GM20431 (cell line): Measurements from ENCODE around the gene MAGEA6.
"Not testable (repeated sequence)": the region's sequence is repeated elsewhere in the genome, so short reads cannot be mapped to it uniquely, and the experiment has no call there.

Experiments used
- in situ Hi-C: fragments of 300-500 bp; cut with MseI, MboI; formaldehyde crosslinking; loops from one replicate; pipeline ENCODE4 v1.15.0; 2020; ENCODE audit warnings: low sequenced_read_pairs; ENCODE audit not compliant: unreplicated experiment

MAGEA6 gene, protein sequence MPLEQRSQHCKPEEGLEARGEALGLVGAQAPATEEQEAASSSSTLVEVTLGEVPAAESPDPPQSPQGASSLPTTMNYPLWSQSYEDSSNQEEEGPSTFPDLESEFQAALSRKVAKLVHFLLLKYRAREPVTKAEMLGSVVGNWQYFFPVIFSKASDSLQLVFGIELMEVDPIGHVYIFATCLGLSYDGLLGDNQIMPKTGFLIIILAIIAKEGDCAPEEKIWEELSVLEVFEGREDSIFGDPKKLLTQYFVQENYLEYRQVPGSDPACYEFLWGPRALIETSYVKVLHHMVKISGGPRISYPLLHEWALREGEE

GRCh38 chrX:152769549-152770289, at the start of gene MAGEA6:
Gene MAGEA6, minus strand, starts transcription at chrX:152769689. Its CDS starts 2,039 bp downstream, at chrX:152767650.
- in situ Hi-C loops = not testable (repeated sequence)

- in situ Hi-C loops = loop anchor here (25.0 kb wide), 2 partner anchors 182 to 1082 kb away; partner anchors contain the start of genes CNGA2 and GABRQ
Measured at GRCh38 chrX:152819266-152819665, 49.8 kb upstream of the MAGEA6 start.

DNA sequence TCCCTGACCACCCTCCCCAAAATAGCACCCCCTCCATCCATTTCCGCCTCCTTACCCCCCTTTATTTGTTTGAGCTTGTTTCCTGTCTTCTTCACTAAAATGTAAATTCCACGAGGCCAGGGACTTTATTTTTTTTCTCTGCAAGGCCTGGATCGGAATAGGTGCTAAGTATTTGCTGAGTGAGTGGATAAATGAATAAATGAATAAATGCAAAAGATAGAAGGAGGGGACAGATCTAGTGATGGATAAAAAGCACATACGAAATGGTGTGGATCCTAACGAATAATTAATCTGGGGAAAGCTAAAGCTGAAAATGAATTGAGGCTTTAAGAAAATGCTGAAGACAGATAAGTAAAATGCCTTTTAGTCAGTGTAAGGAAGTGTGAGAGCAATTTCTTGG, 48.9 kb upstream of the MAGEA6 start:
- in situ Hi-C loops = loop anchor here (25.0 kb wide), 2 partner anchors 181 to 1081 kb away; partner anchors contain the start of genes CNGA2 and GABRQ

GRCh38 chrX:152817078-152817764, 47.7 kb upstream of the MAGEA6 start:
- in situ Hi-C loops = loop anchor here (25.0 kb wide), 2 partner anchors 180 to 1080 kb away; partner anchors contain the start of genes CNGA2 and GABRQ

GRCh38 chrX:152814048-152814447, 44.6 kb upstream of the MAGEA6 start:
- in situ Hi-C loops = loop anchor here (25.0 kb wide), 2 partner anchors 177 to 1077 kb away; partner anchors contain the start of genes CNGA2 and GABRQ

DNA sequence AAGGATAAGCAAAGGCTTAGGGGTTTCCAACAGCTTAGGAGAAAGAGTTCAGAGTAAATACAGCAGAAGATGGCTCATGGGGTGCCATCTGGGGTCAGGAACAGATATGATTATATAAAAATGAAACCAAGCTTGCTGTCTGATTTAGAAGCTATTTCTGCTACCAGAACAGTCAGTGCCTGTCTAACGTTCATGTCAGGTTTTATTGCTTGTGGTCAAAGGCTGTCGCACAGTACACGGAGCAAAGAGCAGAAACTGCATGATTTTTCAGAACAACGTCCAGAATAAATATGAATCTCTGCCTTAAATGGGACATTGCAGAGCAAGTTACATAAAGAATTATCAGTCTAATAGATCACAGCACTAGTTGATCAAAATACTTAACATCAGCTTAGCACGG, 43.7 kb upstream of the MAGEA6 start:
- in situ Hi-C loops = loop anchor here (25.0 kb wide), 2 partner anchors 176 to 1076 kb away; partner anchors contain the start of genes CNGA2 and GABRQ

DNA sequence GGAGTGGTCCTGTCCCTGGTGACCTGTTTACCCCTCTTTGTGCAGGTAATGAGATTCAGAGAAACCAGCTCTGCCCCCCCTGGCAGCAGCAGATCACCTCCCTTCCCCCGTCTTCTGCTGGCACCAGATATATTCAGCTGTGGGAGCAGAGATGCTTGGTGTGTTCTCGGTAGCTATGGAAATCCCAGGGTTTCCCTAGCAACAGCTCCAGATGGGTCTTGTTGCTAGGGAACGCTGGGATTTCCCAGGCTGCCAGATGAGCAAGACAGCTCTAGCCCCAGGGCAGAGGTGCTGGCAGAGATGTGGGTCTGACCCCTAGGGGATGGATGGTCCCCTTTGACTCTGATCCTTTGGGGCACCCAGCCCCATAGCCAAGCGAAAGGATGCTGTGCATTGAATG, 40.9 kb upstream of the MAGEA6 start:
- in situ Hi-C loops = loop anchor here (25.0 kb wide), 2 partner anchors 173 to 1073 kb away; partner anchors contain the start of genes CNGA2 and GABRQ

DNA sequence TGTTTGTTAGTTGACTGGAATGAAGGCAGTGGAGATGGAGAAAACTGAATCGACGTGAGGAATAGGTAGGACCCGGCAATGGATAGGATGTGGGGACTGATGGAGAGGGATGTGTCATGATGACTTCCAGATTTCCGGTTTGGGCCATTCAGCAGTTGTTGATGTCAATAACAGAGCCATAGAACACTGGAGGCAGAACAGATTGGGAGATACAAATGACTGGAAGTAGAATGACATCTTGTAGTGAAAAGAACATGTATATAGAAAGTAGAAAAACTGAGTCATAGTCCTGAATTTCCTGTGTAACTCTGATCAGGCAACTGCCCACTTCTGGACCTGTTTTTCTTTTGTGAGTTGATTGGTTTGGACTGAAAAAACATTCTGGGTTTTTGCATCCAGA, 36.5 kb upstream of the MAGEA6 start:
- in situ Hi-C loops = loop anchor here (25.0 kb wide), 2 partner anchors 169 to 1069 kb away; partner anchors contain the start of genes CNGA2 and GABRQ

DNA sequence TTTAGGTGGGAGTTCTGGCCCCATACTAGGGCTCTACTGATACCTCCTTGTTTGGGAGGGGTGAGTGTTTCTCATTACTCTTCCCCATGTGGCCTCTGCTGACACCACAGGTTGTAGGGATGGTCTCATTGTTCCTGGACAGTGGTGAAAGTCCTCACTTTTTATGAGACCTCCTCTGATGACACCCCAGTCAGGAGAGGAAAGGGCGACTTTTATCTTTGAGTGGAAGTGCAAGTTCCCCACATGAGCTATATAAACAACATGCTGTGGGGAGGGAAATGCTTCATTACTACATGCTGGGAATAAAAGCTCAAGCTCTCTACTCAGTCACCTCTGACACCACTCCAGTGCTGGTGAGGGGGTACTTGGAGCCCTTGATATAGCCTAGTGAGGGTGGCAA, 29.5 kb upstream of the MAGEA6 start:
- in situ Hi-C loops = no loop called here

DNA sequence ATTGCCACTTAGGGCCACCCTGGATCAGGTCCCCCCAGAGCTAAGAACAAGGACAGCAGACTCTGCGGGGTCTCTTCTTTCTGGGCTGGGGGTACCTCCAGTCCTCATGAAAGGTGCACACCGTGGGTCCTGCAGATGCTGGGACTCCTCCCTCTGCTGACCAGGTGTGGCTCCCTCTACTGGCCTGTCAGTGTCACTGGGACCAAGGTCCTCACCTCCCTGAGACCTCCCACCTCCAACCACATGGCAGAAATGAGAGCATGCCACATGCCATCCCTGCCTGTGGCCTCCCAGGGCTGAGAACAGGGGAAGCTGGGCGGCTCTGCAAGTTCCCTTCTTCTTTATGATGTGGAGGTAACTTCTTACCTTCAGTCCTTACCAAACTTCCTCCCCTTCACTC, 17.6 kb upstream of the MAGEA6 start:
- in situ Hi-C loops = not testable (repeated sequence)

- in situ Hi-C loops = not testable (repeated sequence)
Measured at GRCh38 chrX:152766562-152766961, 2.9 kb downstream of the MAGEA6 start.

DNA sequence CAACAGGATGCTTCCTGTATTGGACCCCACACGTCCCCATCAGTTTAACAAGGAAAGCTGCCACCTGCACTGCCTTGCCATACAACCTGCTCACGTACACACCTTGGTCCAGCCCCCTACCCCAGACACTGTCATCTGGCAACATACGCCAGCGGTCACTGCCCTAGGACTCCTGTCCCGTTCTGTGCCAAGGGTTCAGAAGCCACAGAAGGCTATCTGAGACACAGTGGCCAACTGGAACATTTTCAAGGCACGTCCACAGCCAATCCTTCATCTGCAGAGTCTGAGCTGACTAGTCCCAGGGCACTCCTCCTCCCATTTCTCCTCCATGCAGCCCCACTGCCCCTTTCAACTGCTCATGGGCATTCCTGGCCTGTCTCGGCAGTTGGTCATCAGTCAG, 7.9 kb downstream of the MAGEA6 start:
- in situ Hi-C loops = not testable (repeated sequence)

GRCh38 chrX:152759544-152759943, 9.9 kb downstream of the MAGEA6 start:
- in situ Hi-C loops = not testable (repeated sequence)

DNA sequence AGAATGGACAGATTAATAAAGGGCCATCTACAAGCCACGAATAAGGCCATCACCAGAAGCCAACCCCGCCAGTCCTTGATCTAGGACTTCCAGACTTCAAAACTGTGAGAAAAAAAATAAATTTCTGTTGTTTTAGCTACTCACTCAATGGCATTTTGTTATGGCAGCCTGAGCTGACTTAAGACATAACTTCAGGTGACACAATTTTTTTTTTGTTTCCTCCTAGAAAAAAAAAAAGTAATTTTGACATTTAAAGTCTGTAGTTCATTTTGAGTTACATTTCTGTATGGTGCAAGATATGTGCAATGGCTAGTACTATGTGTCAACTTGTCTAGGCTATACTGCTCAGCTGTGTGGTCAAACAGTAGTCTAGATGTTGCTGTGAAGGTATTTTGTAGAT, 10.6 kb downstream of the MAGEA6 start, which contains the start of gene CSAG3:
CSAG3 (plus strand) TSS at position 301 of the 400 bp plus-strand sequence.
- in situ Hi-C loops = not testable (repeated sequence)

DNA sequence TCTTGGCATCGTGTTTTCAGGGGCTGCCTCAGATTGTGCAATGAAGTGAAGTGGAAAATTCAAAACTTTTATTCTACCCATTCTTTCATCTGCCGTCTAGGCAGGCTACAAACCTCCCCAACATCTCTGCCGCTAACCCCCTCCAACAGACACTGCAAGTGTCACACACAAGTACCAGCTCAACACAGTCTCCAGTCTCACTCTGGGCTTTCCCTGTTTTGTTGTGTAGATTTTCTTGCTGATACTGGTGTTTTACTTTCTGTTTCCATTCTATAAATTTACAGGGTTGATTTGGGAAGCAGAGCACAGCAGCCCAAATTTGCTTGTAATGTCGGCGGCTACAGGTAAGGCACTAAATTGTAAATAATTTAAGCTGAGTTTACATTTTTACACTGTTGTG, 14.6 kb downstream of the MAGEA6 start:
- in situ Hi-C loops = not testable (repeated sequence)

GRCh38 chrX:152753686-152754650, 15.5 kb downstream of the MAGEA6 start, which contains the start of gene MAGEA2:
Gene MAGEA2, minus strand, starts transcription at chrX:152753842. Its CDS starts 2,479 bp downstream, at chrX:152751363.
- in situ Hi-C loops = not testable (repeated sequence)

- in situ Hi-C loops = no loop called here
Measured at GRCh38 chrX:152738560-152738959, 30.9 kb downstream of the MAGEA6 start.

- in situ Hi-C loops = not testable (repeated sequence)
Measured at GRCh38 chrX:152736528-152736927, 33.0 kb downstream of the MAGEA6 start.
